Measurements from ENCODE around the gene IMPDH1.

IMPDH1 gene

DNA sequence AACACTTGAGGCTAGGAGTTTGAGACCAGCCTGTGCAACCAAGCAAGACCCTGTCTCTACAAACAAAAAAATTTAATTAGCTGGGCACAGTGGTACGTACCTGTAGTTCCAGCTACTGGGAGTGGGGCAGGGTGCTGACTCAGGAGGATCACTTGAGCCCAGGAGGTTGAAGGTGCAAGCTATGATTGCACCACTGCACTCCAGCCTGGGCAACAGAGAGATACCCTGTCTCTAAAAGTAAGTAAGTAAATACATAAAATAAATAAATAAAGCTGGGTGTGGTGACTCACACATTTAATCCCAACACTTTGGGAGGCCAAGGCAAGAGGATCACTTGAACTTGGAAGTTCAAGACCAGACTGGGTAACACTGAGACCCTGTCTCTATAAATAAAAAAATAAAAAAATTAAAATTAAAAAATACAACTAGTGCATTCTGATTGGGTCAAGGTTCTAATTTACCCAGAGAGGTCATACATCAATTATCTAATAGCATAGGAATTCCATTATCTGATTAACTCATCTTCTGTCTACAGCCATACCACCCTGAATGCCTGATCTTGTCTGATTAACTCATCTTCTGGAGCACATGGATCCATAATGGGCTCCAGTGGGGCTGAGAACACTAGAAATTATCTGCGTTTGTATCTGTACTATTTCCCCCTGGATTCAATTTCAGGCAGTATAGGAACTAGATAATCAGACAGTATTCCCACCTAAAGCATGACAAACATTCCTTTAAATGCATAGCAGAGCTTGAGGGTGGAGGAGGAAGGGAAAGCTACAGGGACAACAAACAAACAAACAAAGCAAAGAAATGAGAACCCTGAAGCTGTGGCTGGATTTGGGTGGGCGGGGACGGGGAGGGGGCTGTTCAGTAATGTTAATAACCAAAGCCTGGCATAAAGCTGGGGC lies 24.9 kb upstream of the IMPDH1 start:
- no peak for DNase-seq

DNA sequence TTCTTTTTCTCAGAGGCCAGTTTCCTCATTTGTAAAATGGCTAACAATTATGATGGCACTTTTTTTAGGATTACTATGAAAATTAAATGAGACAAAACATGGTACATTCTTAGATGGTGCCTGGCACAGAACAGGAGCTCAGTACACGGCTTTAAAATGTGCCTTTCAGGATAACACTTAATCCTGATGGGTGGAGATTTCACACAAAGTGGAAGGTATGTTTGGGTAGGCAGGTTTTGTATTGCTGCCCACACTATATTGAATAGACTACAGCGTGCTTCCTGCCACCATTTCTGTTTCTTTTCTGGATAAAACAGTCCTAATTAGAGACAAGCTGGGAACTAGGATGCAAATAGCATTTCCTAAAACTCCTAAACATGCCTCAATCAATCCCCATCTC lies 22.0 kb upstream of the IMPDH1 start:
- DNase-seq: no peak

DNA sequence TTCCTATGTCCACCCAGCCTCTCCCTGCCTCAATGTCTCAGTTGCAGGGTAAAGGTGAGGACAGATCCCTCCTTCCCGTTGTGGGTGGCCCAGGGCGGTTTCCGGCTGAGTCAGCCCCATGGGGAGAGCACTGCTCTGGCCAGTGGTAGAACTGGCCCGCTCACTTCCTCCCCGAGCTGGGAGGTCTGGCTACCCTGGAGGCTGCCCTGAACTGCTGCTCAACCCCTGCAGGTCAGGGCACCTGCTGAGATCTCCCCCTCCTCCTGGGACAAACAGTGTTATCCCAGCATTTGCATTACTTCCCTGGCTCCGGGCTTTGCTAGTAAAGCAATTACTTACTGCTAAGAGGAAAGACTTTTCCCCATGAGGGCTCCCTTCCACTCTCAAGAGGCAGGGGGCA lies 21.4 kb upstream of the IMPDH1 start:
- no peak for DNase-seq

DNA sequence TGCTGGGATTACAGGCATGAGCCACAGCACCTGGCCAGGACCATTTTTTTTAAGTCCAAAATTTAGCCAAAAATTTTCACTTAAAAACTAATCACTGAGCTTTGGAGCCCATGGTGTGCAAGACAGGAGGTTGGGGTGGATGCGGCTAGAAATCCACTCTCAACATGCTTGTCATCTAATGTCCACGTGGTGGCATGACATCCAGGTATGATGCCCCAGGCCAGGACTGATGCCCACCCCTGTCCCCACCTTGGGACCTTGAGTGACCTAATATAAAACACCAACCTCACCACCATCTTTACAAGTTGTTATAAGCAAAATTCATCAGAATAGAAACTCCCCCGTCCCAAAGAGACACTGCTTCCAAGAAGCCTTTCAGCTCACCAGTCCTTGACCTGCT lies 20.4 kb upstream of the IMPDH1 start:
- no peak for DNase-seq

DNA sequence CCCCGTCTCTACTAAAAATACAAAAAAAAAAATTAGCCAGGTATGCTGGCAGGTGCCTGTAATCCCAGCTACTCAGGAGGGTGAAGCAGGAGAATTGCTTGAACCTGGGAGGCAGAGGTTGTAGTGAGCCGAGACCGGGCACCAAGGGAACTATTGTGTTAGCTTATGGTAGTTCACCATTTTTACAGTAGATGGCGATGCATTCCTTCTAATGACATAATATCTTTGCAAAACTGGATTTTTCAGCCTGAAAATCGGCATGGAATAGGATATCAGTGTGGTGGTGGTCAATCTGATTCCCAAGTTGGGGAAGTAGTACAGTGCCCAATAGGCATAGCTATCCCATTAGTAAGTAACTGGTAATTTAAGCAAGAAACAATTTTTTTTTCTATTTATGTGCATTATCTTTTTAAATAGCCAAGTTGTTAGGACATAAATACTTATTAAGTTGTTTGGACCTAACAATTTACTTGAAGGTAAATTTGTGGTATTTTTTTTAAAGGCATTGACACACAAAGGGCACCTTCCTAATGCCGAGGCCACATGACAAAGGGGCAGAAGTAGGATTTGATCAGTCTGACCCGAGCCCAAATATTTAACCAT lies 17.6 kb upstream of the IMPDH1 start:
- peak; percentile 26 for DNase-seq

DNA sequence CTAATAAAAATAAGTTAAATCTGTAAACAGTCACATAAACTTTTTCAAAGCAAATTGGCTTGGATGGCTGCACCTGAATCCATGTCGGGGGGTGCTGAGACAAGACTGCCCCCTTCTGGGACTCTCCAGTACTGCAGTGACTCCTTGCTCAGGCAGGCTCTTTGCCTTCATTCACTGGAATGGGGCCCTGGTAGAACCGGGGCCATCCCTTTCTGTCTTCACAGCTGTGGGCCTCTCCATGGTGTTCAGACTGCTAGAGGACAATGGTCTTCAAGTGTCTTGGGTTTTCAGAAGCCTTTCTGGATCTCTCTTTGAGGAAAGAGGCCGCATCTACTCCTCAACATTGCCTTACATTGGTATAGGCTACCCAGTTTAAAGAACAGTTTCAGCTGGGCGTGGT lies 16.1 kb upstream of the IMPDH1 start:
- no peak for DNase-seq

DNA sequence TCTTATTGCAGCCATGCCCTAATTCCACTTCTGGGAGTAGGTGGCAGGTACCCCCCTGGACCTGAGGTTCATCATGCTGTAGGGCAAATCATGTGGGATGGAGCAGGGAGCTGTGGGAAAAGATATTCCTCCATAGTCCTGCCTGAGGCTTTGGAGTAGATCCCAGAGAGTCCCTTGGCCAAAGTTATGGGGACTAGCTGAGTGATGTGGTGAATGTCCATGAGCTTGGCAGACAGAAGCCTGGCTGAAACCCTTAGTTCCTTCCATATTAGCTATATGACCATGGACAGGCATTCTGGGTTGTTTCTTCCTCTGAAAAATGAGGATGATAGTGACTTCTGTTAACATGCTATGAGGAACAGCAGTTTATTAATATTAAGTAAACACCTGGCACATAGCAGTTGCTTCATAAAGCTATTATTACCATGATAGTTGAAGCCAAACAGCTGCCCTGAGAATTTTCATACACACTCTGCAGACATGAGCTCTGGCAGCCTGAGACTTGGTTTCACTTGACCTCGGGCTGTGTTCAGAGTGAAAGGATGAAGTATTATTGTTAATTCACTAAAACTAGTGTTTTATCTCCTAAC lies 15.0 kb upstream of the IMPDH1 start:
- DNase-seq: no peak

DNA sequence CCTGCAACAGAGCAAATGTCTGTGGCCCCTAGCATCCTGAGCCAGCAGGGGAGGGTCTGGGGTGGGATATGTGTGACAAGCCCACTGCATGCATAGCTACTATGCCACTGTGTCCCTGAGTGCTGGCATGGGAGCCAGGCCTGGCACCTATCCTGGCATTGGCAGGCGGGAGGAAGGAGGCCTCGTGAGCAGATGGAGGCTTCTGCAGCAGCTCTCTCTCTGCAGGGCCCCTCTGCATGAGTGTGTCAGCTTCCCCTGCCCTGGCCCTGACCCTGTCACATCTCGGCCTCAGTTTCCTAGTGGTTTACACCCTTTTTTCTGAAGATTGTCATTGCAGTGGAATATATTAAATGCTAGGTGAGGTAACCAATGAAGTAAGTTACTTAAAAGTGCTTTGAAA lies 13.1 kb upstream of the IMPDH1 start:
- DNase-seq: no peak

DNA sequence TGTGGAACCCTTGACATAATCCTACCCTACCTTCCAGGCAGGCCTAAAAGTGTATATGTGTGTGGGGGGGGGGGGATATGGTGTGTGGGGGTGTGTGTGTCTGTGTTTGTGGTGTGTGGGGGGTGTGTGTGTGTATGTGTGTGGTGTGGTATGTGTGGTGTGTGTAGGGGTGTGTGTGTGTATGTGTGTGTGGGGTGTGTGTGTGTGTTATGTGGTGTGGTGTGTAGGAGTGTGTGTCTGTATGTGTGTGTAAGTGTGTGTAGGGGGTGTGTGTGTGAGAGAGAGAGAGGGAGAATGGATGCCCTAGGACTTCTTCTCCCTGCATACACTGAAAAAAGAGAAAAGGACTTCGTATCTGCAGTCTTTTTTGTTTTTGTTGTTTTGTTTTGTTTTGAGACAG lies 12.3 kb upstream of the IMPDH1 start:
- no peak for DNase-seq

DNA sequence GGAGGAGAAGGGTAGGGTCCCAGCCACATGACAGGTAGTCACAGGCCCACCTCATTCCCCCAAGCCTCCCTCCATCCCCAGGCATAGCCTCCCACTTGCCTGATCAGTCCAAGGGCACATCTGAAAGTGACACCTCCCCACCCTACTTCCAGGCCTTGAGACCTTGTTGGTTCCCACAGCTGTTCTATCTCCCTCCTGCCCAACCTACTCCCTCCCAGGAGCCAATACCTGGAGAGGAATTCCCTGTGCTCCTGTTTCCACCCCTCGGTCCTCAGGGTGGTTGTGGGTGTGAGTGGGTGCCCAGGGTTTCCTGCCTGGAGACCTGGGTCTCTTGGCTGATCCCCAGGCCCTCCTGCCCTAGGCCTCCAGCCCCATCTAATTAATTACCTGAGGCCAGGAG lies 11.6 kb upstream of the IMPDH1 start:
- DNase-seq: no peak

DNA sequence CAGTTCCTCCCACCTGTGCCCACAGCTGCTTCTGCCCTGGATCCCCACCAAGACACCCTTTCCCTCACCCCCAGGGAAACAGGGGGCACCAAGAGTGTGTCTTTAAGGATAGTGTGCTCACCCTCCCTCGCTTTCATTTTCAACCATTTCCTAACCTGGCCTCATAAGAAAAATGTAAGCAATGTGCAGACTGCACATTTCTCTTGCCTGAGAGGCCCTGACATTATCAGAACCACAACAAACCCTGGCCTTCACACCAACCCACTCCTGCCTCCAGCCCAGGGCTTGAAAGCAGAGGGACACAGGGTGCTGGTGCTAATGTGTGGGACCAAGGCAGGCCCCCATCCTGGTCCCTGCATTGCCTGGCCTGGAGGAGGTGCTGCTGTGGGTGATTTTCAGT lies 11.0 kb upstream of the IMPDH1 start:
- DNase-seq: no peak

DNA sequence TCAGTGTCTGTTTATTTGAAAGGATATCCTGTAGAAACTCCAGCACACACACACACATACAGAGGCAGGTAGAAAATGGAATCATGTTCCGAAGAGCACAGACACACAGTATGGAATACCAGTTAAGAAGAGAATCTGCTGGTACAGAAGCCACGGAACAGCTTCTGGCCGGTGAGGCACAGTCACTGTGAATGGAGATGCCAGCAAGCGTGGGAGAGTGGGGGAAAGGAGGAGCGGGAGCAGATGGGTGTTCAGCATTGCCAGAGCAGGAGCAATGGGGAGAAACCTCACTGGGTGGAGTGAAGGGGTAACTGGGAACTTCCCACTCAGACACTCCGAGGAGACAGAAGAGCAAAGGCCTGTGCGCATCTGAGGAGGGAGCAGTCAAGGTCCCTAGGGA lies 9.5 kb upstream of the IMPDH1 start:
- DNase-seq: no peak

DNA sequence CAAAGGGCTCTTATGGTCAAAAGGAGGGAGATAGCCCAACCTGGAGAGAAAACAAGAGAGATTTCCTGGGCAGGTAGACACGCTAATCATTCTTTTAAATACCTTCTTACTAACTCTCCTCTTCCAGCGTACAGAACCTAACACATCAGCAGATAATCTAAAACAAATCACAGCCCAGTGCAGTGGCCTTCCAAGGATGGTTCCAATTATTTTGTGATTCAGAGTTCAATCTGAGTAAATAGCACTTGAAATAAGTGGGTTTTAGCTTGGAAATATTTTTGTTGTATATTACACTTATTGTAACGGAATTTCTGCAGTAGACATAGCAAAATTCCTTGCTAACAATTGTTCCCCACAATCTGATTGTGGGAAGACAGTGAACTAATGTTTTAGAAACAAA lies 7.3 kb upstream of the IMPDH1 start:
- DNase-seq: no peak

DNA sequence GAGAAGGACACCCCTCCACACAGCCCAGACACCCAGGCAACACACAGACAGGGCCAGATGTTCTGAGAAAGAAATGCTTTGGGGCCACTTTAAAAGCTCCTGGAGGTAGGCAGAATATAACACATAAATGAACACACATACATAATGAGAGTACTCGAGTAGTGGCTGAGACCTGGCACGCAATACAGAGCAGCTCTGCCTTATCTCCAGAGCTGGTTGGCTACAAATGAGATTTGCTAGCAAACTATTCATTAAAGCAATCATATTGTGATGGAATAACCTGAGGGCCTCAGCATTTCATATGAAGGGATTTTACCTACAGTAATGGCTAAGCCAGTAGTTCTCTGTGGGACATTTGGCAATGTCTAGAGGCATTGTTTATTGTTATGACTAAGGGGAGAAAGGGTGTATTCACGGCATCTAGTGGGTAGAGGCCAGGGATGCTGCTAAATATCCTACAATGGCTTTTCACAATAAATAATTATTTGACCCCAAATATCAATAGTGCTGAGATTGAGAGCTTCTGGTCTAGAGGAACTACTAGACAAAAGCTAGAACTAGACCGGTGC lies 5.5 kb upstream of the IMPDH1 start:
- no peak for DNase-seq

DNA sequence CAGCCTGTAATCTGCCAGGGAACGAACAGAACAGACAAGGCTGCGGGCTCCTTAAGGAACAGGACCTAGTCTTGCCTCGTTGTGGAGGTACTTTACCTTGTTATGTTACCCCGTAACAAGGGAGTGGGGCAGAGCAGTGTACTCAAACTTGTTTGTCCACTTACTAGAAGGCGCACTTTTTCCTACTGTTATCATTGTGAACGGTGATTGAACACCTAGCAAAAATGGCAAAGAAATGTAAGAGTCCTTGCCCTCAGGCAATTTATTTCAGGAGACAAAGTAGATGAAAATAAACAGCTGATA lies 620 bp upstream of the IMPDH1 start:
- no peak for DNase-seq

DNA sequence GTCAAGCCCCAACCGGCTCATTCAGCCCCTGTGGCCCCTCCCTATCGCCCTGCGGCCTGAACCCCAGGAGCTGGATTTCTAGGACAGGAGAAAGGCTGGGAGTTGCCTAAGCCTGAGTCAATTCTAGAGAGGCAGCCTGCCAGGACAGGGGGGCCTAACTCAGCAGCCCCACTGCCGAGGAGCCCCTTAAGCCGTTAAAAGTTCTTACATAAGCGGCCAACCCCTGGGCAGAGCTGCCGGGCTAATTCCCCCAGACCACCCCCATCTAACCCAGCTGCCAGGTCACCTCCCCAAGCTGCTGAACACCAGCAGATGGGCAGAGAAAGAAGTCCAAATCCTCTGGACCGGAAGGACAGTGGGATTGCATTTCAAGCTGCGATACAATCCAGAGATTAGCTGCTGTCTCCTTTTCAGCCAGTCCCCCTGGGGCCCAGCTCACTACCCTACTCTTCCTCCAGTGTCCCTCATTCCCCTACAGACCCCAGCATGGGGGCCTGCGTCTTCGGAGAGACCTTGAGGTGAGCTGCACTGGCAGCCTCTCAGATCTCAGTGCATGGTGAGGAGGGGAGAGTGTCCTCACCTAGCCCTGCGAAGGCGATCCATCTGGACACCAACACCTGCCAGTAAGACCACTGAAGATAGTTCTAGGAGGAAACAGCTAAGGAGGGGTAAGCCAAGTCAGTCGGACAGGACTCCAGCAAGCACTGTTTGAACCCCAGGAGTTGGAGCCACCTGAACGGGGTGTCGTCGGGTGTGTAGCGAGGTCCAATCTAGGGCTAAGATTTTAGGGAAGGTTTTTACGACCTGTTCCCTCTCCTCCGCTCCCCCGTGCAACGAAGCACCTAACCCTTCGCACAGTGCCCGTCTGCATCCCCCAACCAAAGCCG lies 830 bp downstream of the IMPDH1 start:
- DNase-seq: no peak

DNA sequence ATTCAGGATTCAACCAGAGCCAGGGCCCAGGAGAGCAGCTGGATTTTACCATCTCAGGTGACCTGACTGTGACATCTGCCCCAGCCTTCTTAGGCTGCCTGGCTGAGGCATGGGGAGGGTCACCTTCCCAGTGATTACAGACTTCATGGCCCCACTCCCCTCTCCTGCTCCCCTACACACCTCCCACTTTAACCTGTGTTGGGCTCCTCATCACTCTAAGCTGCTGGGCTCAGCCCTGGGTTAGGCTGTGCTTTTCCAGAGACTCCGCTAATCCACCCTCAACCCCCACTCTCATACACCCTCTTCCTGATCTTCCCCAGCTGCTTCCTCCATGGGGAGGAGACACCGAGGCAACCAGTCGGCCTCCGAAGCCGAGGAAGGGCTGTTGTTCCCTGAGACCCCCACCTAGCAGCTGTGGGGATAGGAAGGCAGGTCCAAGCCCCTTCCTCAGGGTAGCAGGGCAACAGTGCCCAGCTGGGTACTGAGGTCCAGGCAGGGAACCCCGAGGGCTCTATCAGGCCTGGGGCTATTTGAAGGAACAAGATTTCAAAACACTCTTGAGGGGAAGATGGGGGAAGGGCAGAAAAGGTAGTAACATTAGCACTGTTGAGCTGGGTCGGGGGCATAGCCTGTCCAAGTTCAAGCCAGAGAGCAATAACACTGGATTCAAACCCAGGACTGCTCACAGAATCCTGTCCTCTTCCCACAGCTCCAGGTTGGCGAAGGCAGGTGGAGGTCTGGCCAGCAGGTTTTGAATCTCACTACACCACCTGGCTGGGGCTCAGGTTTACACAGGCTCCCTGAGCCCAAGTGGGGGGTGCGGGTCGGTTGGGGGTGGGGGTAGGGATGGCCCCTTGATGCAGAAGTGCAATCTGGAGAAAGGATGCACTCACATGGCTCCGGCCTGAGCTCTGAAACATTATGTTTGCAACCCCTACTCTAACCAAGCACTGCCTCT lies 1.8 kb downstream of the IMPDH1 start:
- no peak for DNase-seq

DNA sequence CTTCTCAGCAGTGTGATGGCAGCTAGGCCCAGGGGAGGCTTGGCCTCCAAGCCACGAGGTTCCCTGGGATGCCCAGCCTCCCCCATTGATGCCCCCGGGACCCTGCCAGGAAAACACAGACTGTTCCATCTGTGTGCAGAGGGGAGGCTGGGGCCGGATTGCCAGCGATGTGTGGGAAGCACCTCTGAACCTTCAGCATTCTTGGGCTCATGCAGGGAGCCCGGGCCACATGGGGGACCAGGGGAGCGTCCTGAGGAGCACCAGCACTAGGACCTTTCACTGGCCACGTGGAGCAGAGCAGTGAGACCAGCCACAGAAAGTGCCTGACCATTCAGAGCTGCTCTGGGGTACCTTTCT lies 2.6 kb downstream of the IMPDH1 start:
- DNase-seq: no peak

DNA sequence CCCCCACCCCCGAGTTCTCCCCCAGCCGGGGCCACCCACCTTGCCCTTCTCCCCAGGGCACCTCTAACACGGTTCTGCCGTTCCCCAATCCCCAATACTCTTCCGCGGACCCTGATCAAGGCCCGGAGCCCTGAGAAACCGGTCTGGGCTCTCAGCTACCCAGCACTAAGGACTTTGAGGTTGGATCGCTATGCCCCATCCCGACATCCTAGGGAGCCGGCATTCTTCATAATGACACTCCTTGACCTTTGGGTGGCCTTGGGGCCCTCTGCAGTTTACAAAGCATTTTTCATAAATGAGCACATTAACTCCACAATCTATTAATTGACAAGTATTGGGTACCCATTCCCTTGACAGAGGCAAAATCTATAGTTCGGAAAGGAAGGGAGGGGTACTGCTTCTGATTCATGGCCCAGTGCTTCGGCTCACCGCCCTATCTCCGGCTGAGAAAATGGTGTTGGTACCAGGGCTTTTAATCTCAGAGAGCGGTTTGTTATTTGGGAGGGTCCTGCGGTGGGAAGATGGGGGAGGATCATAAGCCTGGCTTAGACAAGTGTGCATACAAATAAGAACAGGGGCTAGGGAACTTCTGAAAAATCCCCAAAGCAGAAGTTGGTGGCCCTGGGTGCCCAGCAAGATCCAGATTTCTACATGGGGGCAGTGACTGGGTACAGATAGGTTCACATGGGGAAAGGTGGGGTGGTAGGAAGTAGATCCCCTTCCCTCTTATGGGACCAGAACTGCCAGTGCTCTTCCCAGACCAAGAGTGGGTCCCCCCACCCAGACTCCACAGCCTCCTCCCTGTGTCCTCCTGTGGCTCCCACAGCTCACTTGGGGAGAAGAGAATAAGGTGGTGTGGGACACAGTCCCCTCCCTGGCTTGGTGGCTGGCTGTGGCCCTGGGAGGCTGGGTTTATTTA lies 3.2 kb downstream of the IMPDH1 start:
- no peak for DNase-seq

DNA sequence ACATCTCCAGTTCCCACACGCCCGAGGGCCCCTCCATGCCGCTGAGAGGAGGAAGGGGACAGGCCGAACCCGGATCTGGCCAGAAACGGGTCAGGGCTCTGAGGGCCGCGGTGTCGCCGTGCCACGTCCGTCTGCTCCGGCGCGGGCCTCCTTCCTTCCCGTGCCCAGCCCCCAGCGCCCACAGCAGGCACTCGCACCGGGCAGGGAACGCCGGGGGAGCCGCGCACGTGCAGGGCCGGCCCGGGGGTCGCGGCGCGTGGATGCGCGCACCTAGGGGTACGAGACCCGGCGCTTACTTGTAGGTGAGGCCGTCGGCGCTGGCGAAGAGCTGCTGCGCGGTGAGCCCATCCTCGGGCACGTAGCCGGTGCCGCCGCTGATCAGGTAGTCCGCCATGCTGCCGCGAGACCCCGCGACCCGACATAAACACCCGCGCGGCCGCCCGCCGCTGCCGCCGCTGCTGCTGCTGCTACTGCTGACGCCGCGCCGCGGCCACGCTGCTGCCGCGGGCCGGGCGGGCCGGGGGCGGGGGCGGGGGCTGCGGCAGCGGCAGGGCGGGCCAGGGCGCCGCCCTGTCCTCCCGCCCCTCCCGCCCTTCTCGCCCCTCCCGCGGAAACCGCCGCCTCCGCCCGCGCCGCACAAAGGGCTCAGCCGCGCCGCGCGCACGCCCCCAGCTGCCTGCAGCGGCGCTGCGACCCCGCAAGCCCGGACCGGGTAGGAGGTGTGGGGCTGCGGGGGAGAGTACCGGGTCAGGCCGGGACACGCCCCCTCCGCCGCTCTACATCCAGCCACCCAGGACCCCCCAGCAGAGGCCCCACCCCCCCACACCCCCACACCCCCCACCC lies 4.1 kb downstream of the IMPDH1 start:
- no peak for DNase-seq
